Measurements from ENCODE around the gene FCN1. TPM values are rescaled to one million over a fixed set of nuclear protein-coding genes. Genes with fewer than 3 reads are reported as not detected.

FCN1 gene
- total and polyA plus RNA-seq, 9 of the 15 experiments (the other 6 are each of a cell fraction or from before 2014, with no cell fraction given) = not detected

- no peak for FAIRE-seq
These were observed 5.4 kb downstream of the FCN1 start for GRCh38 chr9:134912126-134912840.

More at GRCh38 chr9:134912126-134912840, 5.4 kb downstream of the FCN1 start:
- Histone ChIP-seq H3K4me3 (no peak overlapping the region), H3K27ac (ENCODE audit: extremely low read depth, low read depth, low read length) (no peak overlapping the region), H3K4me1 (replicated peaks in 1 of 2; ENCODE audit: control insufficient read depth in 2 of 2, insufficient read depth in 2 of 2, low read length in 2 of 2) (no peaks in the 10 kb centered on the region), H2AFZ (ENCODE audit: low read depth, low read length) (no peak overlapping the region), H3K4me2 (ENCODE audit: insufficient read depth, low read length) (no peak overlapping the region), H3K79me2 (ENCODE audit: control insufficient read depth, insufficient read depth, low read length) (no peaks in the 10 kb centered on the region), H3K9me1 (ENCODE audit: control insufficient read depth, insufficient read depth, low read length) (no peaks in the 10 kb centered on the region), H3K9me3 (replicated peaks; ENCODE audit: control insufficient read depth, insufficient read depth, low read depth, low read length) (no peaks in the 10 kb centered on the region), H4K20me1 (replicated peaks; ENCODE audit: control insufficient read depth, insufficient read depth, low read length) (peaks cover 5% of the 10 kb centered on the region), H3K9ac (ENCODE audit: insufficient read depth in 1 of 2, low read depth in 2 of 2, low read length in 2 of 2) (no peak overlapping the region), H3K36me3 (ENCODE audit: control insufficient read depth, insufficient read depth, low read length) (no peaks in the 10 kb centered on the region), H3K27me3 (ENCODE audit: control insufficient read depth in 2 of 2, insufficient read depth in 2 of 2, low read length in 2 of 2) (peaks cover 11 to 55% of the 10 kb centered on the region in 2 experiments; a peak in 4 of 5 replicates)
- no peak for DNase-seq (ENCODE audit: extremely low read depth in 1 of 4, low spot score in 3 of 4)
- TF ChIP-seq ZNF583 (CRISPR knock-in tag; IDR thresholded peaks at IDR 0.05) (no peak), TFE3 (CRISPR knock-in tag; IDR thresholded peaks at IDR 0.05) (no peak), CBFB (CRISPR knock-in tag; IDR thresholded peaks at IDR 0.05) (no peak), XRCC5 (IDR thresholded peaks at IDR 0.05; ENCODE audit: low read depth, low read length) (no peak), CBX8 (IDR thresholded peaks at IDR 0.05; ENCODE audit: borderline replicate concordance, extremely low read depth, low read depth, low read length, poor library complexity, severe bottlenecking) (no peak), CBX5 (IDR thresholded peaks at IDR 0.05; ENCODE audit: borderline replicate concordance, low read depth) (no peak), ZNF592 (IDR thresholded peaks at IDR 0.05) (no peak), EWSR1 (IDR thresholded peaks at IDR 0.05; ENCODE audit: borderline replicate concordance, low read depth, partially characterized antibody) (no peak), KLF16 (IDR thresholded peaks at IDR 0.05) (no peak), ZNF232 (CRISPR knock-in tag; IDR thresholded peaks at IDR 0.05) (no peak), ZFP36 (IDR thresholded peaks at IDR 0.05; ENCODE audit: low read depth, low read length, partially characterized antibody) (no peak)
- intact Hi-C loops (cut with micrococcal nuclease) = no loop called here
- ChIA-PET CTCF (ENCODE audit: low intra/inter-chr PET ratio) (no interaction called here), POLR2A (no interaction called here)
- in situ Hi-C loops (cut with MboI) = no loop called here
- no TSS peak for BruUV-seq (replicated peaks)
- WGBS (ENCODE audit: insufficient coverage, low coverage, missing lambda C conversion rate) = 1% methylated on average over 10 of the region's 20 CpGs
- no peak for ATAC-seq
